PC-3 (cell line): ENCODE data around the gene MYO1H.

Experiments
- EZH2phosphoT487 ChIP-seq: fragments of 300-600 bp; sonication (generic); IDR thresholded peaks from 2 replicates; pipeline ENCODE4 v1.6.1; 2018; ENCODE audit warnings: mild to moderate bottlenecking, antibody characterized with exemption, low read length, borderline replicate concordance
- TF ChIP-seq, protein P1 (sequence below): fragments of 300-600 bp; sonication (generic); conservative IDR thresholded peaks from 2 replicates; pipeline ENCODE4 v1.5.1; 2017; ENCODE audit warnings: antibody characterized with exemption, low read depth, mild to moderate bottlenecking, low read length

DNA sequence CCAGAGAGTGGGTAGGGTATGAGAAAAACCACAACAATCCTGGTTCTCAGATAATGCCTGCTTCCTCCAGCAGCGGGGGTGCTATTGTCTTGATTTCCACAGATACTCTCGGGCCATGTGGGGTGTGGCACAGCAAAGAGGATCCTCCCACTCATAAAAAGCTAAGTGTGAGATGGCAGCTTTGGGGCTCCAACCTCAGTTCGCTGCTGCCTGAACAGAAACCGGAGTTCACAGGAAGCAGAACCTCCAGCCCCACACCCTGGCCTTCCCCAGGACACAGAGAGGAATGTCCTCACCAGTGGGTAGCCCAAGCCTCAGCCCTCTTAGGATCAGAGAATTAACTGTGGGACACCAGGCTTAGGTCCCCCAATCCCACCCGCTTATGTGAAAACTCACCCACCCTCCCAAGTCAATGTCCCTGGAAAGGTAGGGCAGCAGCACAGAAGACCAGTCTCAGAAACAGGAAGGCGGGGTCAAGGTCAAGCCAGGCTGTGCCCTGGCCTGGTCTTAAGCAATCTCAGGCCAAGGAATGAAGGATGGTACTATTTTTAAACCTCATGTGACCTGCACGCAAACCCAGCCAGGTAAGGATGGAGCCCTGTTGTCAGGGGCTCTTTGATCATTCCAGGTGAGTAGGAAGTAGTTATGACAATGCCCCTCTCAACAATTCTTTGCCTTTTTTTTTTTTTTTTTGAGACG lies 120.4 kb downstream of the MYO1H start:
- TF ChIP-seq, protein P1, sequence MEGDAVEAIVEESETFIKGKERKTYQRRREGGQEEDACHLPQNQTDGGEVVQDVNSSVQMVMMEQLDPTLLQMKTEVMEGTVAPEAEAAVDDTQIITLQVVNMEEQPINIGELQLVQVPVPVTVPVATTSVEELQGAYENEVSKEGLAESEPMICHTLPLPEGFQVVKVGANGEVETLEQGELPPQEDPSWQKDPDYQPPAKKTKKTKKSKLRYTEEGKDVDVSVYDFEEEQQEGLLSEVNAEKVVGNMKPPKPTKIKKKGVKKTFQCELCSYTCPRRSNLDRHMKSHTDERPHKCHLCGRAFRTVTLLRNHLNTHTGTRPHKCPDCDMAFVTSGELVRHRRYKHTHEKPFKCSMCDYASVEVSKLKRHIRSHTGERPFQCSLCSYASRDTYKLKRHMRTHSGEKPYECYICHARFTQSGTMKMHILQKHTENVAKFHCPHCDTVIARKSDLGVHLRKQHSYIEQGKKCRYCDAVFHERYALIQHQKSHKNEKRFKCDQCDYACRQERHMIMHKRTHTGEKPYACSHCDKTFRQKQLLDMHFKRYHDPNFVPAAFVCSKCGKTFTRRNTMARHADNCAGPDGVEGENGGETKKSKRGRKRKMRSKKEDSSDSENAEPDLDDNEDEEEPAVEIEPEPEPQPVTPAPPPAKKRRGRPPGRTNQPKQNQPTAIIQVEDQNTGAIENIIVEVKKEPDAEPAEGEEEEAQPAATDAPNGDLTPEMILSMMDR = no peak
- no peak for TF ChIP-seq EZH2phosphoT487
